Common myeloid progenitor, CD34-positive (primary cell): ENCODE data around the gene DAAM2.
A peak's percentile ranks its signal among the peaks of the same experiment; 100 is the strongest.

Experiments used
- CTCF ChIA-PET: fragments of 350-600 bp; sonication (Branson Sonifier 250); formaldehyde crosslinking; loops from one replicate; lab custom pipeline; 2021; ENCODE audit warnings: antibody characterized with exemption; lab: Charles Lee
- POLR2A ChIA-PET: fragments of 350-600 bp; sonication (Branson Sonifier 250); formaldehyde crosslinking; loops from one replicate; lab custom pipeline; 2021; ENCODE audit warnings: antibody characterized with exemption; lab: Charles Lee
- DNase-seq, 3 donors: peaks; one replicate each; pipeline versions ENCODE4 v3.0.0 to v3.0.0-alpha.2; 2013
- H3K27ac ChIP-seq, 2 experiments: 1 replicate in 1 of 2; 2 replicates in 1 of 2; pipeline ENCODE4 v1.7.0; 2013; ENCODE audit warnings: inconsistent platforms in 2 of 2, low read length in 2 of 2, mild to moderate bottlenecking in 2 of 2, low read depth in 1 of 2, moderate library complexity in 1 of 2; ENCODE audit not compliant: severe bottlenecking in 2 of 2, insufficient read depth in 1 of 2, poor library complexity in 1 of 2
- H3K27me3 ChIP-seq, 5 experiments: replicated peaks in 2 of 5; 1 replicate in 3 of 5; 2 replicates in 2 of 5; pipeline versions ENCODE4 v1.6.1 to v1.7.0; 2013; ENCODE audit warnings: low read length in 4 of 5, mild to moderate bottlenecking in 2 of 5, moderate library complexity in 2 of 5, inconsistent platforms in 1 of 5; ENCODE audit not compliant: insufficient read depth in 5 of 5, control insufficient read depth in 4 of 5
- H3K36me3 ChIP-seq, 4 experiments: 1 replicate in 2 of 4; 2 replicates in 2 of 4; pipeline versions ENCODE4 v1.6.1 to v1.7.0; 2013; ENCODE audit warnings: low read length in 3 of 4, control low read depth in 1 of 4, mild to moderate bottlenecking in 1 of 4; ENCODE audit not compliant: control insufficient read depth in 4 of 4, insufficient read depth in 4 of 4
- H3K4me1 ChIP-seq, 4 experiments: 1 replicate in 3 of 4; 2 replicates in 1 of 4; pipeline versions ENCODE4 v1.6.1 to v1.7.1; 2013; ENCODE audit warnings: low read length in 3 of 4, mild to moderate bottlenecking in 3 of 4, control low read depth in 1 of 4, inconsistent platforms in 1 of 4, moderate library complexity in 1 of 4; ENCODE audit not compliant: control insufficient read depth in 4 of 4, insufficient read depth in 4 of 4; ENCODE audit errors: control extremely low read depth in 1 of 4
- H3K4me3 ChIP-seq, 7 experiments: 1 replicate in 4 of 7; 2 replicates in 3 of 7; pipeline versions ENCODE4 v1.5.1 to v1.7.0; 2013; ENCODE audit warnings: mild to moderate bottlenecking in 7 of 7, low read length in 6 of 7, moderate library complexity in 6 of 7, inconsistent platforms in 2 of 7, low read depth in 2 of 7, control low read depth in 1 of 7; ENCODE audit not compliant: insufficient read depth in 4 of 7, control insufficient read depth in 1 of 7; ENCODE audit errors: extremely low read depth in 1 of 7
- H3K9me3 ChIP-seq, 5 experiments: 1 replicate in 4 of 5; 2 replicates in 1 of 5; pipeline versions ENCODE4 v1.6.1 to v1.7.1; 2013; ENCODE audit warnings: low read length in 4 of 5, mild to moderate bottlenecking in 2 of 5, inconsistent platforms in 1 of 5, low read depth in 1 of 5, moderate library complexity in 1 of 5; ENCODE audit not compliant: control insufficient read depth in 4 of 5, insufficient read depth in 2 of 5; ENCODE audit errors: control extremely low read depth in 1 of 5
- WGBS: methylation state at CpG from one replicate; pipeline ENCODE4 v1.1.5; 2013; ENCODE audit not compliant: insufficient coverage; 5-methylcytosine and 5-hydroxymethylcytosine counted together

Gene DAAM2

DNA sequence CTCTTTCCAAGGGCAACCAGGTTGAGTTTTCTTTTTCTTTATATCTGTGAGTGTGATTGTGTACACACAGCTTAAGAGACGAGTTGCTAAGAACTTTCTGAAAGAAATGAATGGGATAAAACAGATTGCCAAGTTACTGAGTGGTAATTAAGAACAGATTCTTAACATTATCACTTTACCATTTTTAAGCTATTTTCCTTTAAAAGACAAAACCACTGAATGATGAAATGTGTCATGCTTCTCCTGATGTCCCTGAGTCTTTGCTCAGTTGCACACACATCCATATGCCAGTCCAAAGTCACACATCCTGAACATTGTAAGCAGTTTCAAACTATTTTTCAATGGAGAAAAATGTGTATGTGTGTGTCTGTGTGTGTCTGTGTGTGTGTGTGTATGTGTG is 5.5 kb upstream of the DAAM2 start:
- peaks cover 0 to 4% (median 2%) of the 10 kb centered on the region in 5 experiments for H3K9me3 ChIP-seq
- ChIA-PET CTCF (no interaction called here), POLR2A (no interaction called here)
- H3K27me3 ChIP-seq: peaks cover 0 to 13% (median 13%) of the 10 kb centered on the region in 5 experiments
- H3K4me3 ChIP-seq: no peak overlapping the region
- H3K4me1 ChIP-seq: no peaks in the 10 kb centered on the region
- no peaks in the 10 kb centered on the region for H3K36me3 ChIP-seq
- H3K27ac ChIP-seq: no peak overlapping the region
- WGBS: no CpG with 5 or more reads among the region's 1 CpG
- DNase-seq: no peak

DNA sequence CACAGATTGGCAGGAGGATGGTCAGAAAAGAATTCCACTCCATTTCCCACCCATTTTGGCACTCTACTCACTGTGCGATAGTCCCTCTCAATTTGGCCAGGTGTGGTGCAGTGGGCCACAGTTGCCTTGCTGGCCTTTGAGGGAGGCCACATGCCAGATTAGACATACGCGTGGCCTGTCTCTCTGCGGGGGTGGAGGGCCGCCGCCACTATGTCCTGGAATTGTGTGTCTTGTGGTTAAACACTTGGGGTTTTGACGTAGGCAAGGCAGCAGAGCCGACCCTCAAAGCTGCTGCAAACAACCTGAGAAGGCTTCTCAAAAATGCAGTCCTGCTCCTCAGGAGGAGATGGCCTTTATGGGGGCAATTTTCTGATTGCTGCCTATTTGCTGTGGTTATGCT is 4.9 kb upstream of the DAAM2 start:
- H3K9me3 ChIP-seq: peaks cover 0 to 4% (median 2%) of the 10 kb centered on the region in 5 experiments
- peaks cover 0 to 20% (median 15%) of the 10 kb centered on the region in 5 experiments for H3K27me3 ChIP-seq
- CTCF ChIA-PET: no interaction called here
- peaks cover 0 to 7% (median 2%) of the 10 kb centered on the region in 4 experiments for H3K4me1 ChIP-seq
- H3K4me3 ChIP-seq: no peak overlapping the region
- no peak overlapping the region for H3K27ac ChIP-seq
- POLR2A ChIA-PET: no interaction called here
- H3K36me3 ChIP-seq: no peaks in the 10 kb centered on the region
- 80% methylated on average over 5 of the region's 8 CpGs for WGBS
- DNase-seq: no peak

DNA sequence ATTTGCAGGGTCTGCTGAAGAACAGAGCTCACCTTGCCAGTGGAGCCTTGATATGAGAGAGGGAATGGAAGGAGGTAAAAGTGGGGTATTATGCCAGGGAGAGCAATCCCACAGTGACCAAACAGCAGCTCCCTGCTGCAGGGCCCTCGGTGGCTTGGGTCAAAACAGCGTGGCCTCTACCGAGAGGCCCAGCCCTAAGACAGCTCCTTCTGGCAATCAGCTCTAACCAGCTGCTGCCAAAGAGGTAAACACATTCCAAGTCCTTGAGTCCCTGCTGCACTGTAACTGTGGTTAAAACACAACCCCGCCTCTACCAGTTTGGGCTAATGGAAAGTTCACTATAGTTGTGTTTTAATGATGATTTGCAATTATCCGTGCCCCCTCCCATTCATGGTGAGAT is 1.4 kb upstream of the DAAM2 start:
- peaks cover 2 to 53% (median 32%) of the 10 kb centered on the region in 5 experiments for H3K27me3 ChIP-seq
- no peak for DNase-seq
- no peak overlapping the region for H3K27ac ChIP-seq
- H3K4me3 ChIP-seq: no peak overlapping the region
- CTCF ChIA-PET: no interaction called here
- 100% methylated on average over 2 of the region's 5 CpGs for WGBS
- H3K36me3 ChIP-seq: no peaks in the 10 kb centered on the region
- peaks cover 0 to 12% (median 5%) of the 10 kb centered on the region in 4 experiments for H3K4me1 ChIP-seq
- POLR2A ChIA-PET: no interaction called here
- no peaks in the 10 kb centered on the region for H3K9me3 ChIP-seq

DNA sequence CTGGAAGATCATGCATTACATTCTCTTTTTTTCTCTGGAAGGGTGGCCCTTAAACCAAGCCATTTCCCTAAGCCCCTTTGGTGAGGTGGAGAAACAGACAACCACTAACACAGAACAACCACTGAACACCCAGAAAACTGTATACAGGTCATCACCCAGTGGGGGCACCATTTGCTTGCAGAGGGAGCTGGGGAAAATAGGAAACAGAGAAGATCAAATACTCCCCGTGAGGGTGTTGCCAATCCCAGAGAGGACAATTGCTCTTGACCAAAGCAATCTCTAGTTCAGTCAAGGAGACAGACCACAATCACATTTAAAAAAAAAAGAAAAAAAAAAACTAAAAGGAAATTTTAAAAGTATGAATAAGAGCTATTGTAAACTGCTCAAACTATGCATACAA is 865 bp upstream of the DAAM2 start:
- Histone ChIP-seq H3K27ac (no peak overlapping the region), H3K36me3 (no peaks in the 10 kb centered on the region), H3K9me3 (no peaks in the 10 kb centered on the region), H3K4me1 (peaks cover 0 to 12% (median 5%) of the 10 kb centered on the region in 4 experiments), H3K27me3 (peaks cover 2 to 56% (median 32%) of the 10 kb centered on the region in 5 experiments), H3K4me3 (no peak overlapping the region)
- peak in 2 of 3 donors; percentile 5 to 7 for DNase-seq
- ChIA-PET POLR2A (interaction anchor here (0.5 kb wide), 1 partner anchor 95 kb away, joined by 3 read pairs; no protein-coding TSS in a partner anchor), CTCF (interaction anchor here (1.3 kb wide), 1 partner anchor 70 kb away, joined by 3 read pairs; no protein-coding TSS in a partner anchor)
- WGBS: no CpG with 5 or more reads among the region's 1 CpG

DNA sequence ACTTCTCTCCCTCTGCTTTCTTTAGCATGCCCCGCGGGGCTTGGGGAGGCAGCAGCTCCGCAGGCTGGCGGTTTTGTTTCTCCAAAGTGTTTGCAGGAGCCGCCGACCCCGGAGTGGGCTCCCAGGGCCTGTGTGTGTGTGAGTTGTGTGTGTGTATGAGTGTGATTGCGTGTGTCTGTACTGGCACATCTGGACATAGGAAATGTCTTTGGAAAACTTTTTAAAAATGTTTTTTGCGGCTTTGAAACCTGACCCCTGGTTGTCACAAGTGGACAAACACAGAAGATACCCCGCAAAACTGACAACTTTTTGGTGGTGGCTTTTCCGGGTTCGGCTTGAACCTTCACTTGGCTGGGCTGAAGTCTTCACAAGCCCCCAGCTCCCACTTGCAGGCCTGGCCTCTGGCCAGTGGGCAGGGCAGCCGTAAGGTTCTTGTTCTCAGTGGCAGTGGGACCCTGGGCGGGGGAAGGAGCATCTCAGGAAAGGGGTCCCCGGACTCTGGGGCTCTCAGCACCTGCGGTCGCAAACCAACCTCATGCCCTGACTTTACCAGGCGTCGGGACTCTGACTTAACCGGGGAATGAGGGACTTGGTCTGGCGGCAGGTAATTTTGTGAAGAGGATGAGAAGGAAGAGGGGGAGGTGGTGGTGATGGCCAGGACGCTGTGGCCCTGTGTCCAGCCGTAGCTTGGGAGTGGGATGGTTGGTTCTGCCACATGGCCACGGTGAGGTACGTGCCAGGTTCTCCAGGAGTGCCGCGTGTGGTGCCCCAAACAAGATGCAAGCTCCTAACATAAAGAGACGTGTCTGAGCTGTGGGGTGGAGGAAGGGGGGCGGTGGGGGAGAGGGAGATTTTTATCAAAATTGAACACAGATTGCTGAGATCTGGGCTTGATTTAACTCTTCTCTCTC is 619 bp downstream of the DAAM2 start:
- ChIA-PET CTCF (interaction anchor here (1.3 kb wide), 1 partner anchor 68 kb away, joined by 3 read pairs; no protein-coding TSS in a partner anchor), POLR2A (no interaction called here)
- H3K36me3 ChIP-seq: no peaks in the 10 kb centered on the region
- peaks cover 3 to 56% (median 29%) of the 10 kb centered on the region in 5 experiments for H3K27me3 ChIP-seq
- no peaks in the 10 kb centered on the region for H3K9me3 ChIP-seq
- peak in 2 of 3 donors; percentile 15 to 18 for DNase-seq
- 21% methylated on average over 21 of the region's 29 CpGs for WGBS
- H3K27ac ChIP-seq: no peak overlapping the region
- peak overlapping the region in 4 of 7 experiments; percentile 34 to 64 (median 56) for H3K4me3 ChIP-seq
- peaks cover 0 to 12% (median 5%) of the 10 kb centered on the region in 4 experiments for H3K4me1 ChIP-seq

DNA sequence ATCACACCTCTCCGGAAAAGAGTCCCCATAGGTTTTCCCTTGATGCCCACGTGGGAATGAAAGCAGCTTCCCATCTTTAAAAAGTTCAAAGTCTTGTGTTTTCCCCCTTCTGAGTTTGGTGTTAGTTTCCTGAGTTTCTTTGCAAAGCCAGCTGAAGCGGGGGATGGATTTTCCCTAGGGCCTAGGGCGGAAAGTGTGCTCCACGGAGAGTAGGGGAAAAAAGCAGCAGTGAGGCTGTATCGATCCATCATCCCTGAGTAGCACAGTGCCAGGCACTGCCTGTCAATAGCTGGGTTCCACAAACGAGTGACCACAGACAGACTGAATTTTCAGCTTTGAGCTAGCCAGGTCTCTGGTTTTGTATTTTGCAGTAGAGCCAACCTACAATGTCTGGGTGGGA is 1.3 kb downstream of the DAAM2 start:
- POLR2A ChIA-PET: no interaction called here
- no peaks in the 10 kb centered on the region for H3K9me3 ChIP-seq
- peaks cover 3 to 56% (median 29%) of the 10 kb centered on the region in 5 experiments for H3K27me3 ChIP-seq
- no peak for DNase-seq
- WGBS: 68% methylated on average over 7 of the region's 7 CpGs
- H3K27ac ChIP-seq: no peak overlapping the region
- H3K4me1 ChIP-seq: peaks cover 0 to 12% (median 5%) of the 10 kb centered on the region in 4 experiments
- no peak overlapping the region for H3K4me3 ChIP-seq
- CTCF ChIA-PET: no interaction called here
- H3K36me3 ChIP-seq: no peaks in the 10 kb centered on the region

DNA sequence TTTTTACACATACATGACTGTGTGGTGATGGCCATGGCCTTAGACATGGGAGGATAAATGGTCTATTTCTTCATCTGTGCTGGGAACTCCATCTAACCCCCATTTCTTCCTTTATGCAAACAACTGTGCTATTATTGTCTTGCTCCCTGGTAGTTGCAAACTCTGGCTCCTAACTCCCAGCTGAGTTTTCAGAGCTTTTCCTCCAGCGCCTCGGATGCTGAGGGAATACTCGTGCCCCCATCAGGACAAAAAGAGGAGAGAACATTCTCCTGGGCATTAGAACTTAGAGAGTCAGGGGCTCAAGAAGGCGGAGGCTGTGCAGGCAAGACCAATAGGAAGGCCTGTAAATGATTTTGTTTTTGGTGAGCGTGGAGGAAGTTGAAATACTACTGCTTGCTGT is 2.1 kb downstream of the DAAM2 start:
- WGBS: 94% methylated on average over 5 of the region's 5 CpGs
- H3K4me3 ChIP-seq: no peak overlapping the region
- H3K9me3 ChIP-seq: no peaks in the 10 kb centered on the region
- no peak overlapping the region for H3K27ac ChIP-seq
- ChIA-PET POLR2A (no interaction called here), CTCF (no interaction called here)
- H3K4me1 ChIP-seq: peaks cover 0 to 12% (median 5%) of the 10 kb centered on the region in 4 experiments
- DNase-seq: no peak
- no peaks in the 10 kb centered on the region for H3K36me3 ChIP-seq
- H3K27me3 ChIP-seq: peaks cover 3 to 56% (median 29%) of the 10 kb centered on the region in 5 experiments
